Neural progenitor cell (in vitro differentiated cells): Measurements from ENCODE around the gene KCNH1. TPM values are rescaled to one million over a fixed set of nuclear protein-coding genes. Genes with fewer than 3 reads are reported as not detected.

Experiments used
- DNase-seq: peaks from one replicate; pipeline ENCODE4 v3.0.0-alpha.2; 2016; ENCODE audit warnings: low spot score
- H2AFZ ChIP-seq: fragments of 200-600 bp; sonication (generic); replicated peaks from 2 replicates; pipeline ENCODE4 v1.6.1; 2016; ENCODE audit warnings: antibody characterized with exemption
- H3F3A ChIP-seq: fragments of 200-600 bp; sonication (generic); 2 replicates; pipeline ENCODE4 v1.6.1; 2016; ENCODE audit warnings: antibody characterized with exemption, low read depth
- H3K27ac ChIP-seq: fragments of 200-600 bp; sonication (generic); 2 replicates; pipeline ENCODE4 v1.5.1; 2016; ENCODE audit warnings: mild to moderate bottlenecking
- H3K27me3 ChIP-seq: fragments of 200-600 bp; sonication (generic); 2 replicates; pipeline ENCODE4 v1.6.1; 2016; ENCODE audit warnings: mild to moderate bottlenecking, moderate library complexity
- H3K36me3 ChIP-seq: fragments of 200-600 bp; sonication (generic); 2 replicates; pipeline ENCODE4 v1.5.1; 2016
- H3K4me1 ChIP-seq: fragments of 200-600 bp; sonication (generic); 2 replicates; pipeline ENCODE4 v1.6.1; 2016; ENCODE audit warnings: mixed run types
- H3K4me2 ChIP-seq: fragments of 200-600 bp; sonication (generic); 2 replicates; pipeline ENCODE4 v1.6.1; 2016
- H3K4me3 ChIP-seq: fragments of 200-600 bp; sonication (generic); 2 replicates; pipeline ENCODE4 v1.5.1; 2016
- H3K79me2 ChIP-seq: fragments of 200-600 bp; sonication (generic); 2 replicates; pipeline ENCODE4 v1.6.1; 2016; ENCODE audit warnings: low read depth
- H3K9ac ChIP-seq: fragments of 200-600 bp; sonication (generic); 2 replicates; pipeline ENCODE4 v1.6.1; 2016
- H3K9me3 ChIP-seq: fragments of 200-600 bp; sonication (generic); 2 replicates; pipeline ENCODE4 v1.5.1; 2016; ENCODE audit warnings: low read depth
- H4K20me1 ChIP-seq: fragments of 200-600 bp; sonication (generic); 2 replicates; pipeline ENCODE4 v1.6.1; 2016; ENCODE audit warnings: low read depth
- H3K27ac Mint-ChIP-seq: 3 replicates; pipeline ENCODE4 v1.8.0; 2021; ENCODE audit warnings: mixed read lengths
- H3K27me3 Mint-ChIP-seq: 2 replicates; pipeline ENCODE4 v1.8.0; 2022; ENCODE audit warnings: low read depth, mild to moderate bottlenecking, inconsistent platforms, moderate library complexity, mixed read lengths; ENCODE audit not compliant: insufficient read depth
- H3K36me3 Mint-ChIP-seq: 3 replicates; pipeline ENCODE4 v1.8.0; 2021; ENCODE audit warnings: mixed read lengths
- H3K4me1 Mint-ChIP-seq: 3 replicates; pipeline ENCODE4 v1.8.0; 2021; ENCODE audit warnings: mixed read lengths
- H3K4me3 Mint-ChIP-seq: 3 replicates; pipeline ENCODE4 v1.8.0; 2021; ENCODE audit warnings: mild to moderate bottlenecking, moderate library complexity, mixed read lengths
- H3K9me3 Mint-ChIP-seq: 3 replicates; pipeline ENCODE4 v1.8.0; 2020; ENCODE audit warnings: mixed read lengths
- CTCF ChIP-seq: fragments of 200-600 bp; sonication (generic); IDR thresholded peaks from 2 replicates; pipeline ENCODE4 v1.5.1; 2017; ENCODE audit warnings: antibody characterized with exemption, mild to moderate bottlenecking
- EZH2 ChIP-seq: fragments of 200-600 bp; sonication (generic); IDR thresholded peaks from 2 replicates; pipeline ENCODE4 v1.6.1; 2017; ENCODE audit warnings: antibody characterized with exemption, mild to moderate bottlenecking, moderate library complexity
- EZH2phosphoT487 ChIP-seq: fragments of 200-600 bp; sonication (generic); IDR thresholded peaks from 2 replicates; pipeline ENCODE4 v1.6.1; 2017; ENCODE audit warnings: antibody characterized with exemption
- total RNA-seq: library from RNA; depleted of rRNA; stranded (reverse); fragments of >200 nt; gene quantifications from 2 replicates; pipeline ENCODE4 v1.2.3, GENCODE V29; 2015; ENCODE audit warnings: low replicate concordance

KCNH1 gene
- total RNA-seq, 1 donor from 2014 or later, result 1.6 TPM

GRCh38 chr1:210683403-210684047 lies 450.4 kb downstream of the KCNH1 start:
- H3K36me3 ChIP-seq, result no peaks in the 10 kb centered on the region
- no peaks in the 10 kb centered on the region for H3K4me1 ChIP-seq
- Mint-ChIP-seq H3K27ac (no peak overlapping the region), H3K9me3 (no peaks in the 10 kb centered on the region), H3K4me1 (peaks cover 2% of the 10 kb centered on the region), H3K4me3 (no peak overlapping the region), H3K36me3 (peaks cover 6% of the 10 kb centered on the region), H3K27me3 (peaks cover 2% of the 10 kb centered on the region)
- no peak for TF ChIP-seq CTCF
- DNase-seq, result no peak
- H3K27me3 ChIP-seq, result no peaks in the 10 kb centered on the region
- H4K20me1 ChIP-seq, result no peaks in the 10 kb centered on the region
- H2AFZ ChIP-seq, result no peak overlapping the region
- no peaks in the 10 kb centered on the region for H3F3A ChIP-seq
- no peak overlapping the region for H3K27ac ChIP-seq
- H3K79me2 ChIP-seq, result no peaks in the 10 kb centered on the region
- no peak overlapping the region for H3K9ac ChIP-seq
- no peaks in the 10 kb centered on the region for H3K9me3 ChIP-seq
- no peak overlapping the region for H3K4me2 ChIP-seq
- H3K4me3 ChIP-seq, result no peak overlapping the region

GRCh38 chr1:210681158-210681557 lies 452.8 kb downstream of the KCNH1 start:
- Histone ChIP-seq H3K9ac (no peak overlapping the region), H3K36me3 (no peaks in the 10 kb centered on the region), H3K4me3 (no peak overlapping the region), H3K4me1 (no peaks in the 10 kb centered on the region), H3K79me2 (no peaks in the 10 kb centered on the region), H2AFZ (no peak overlapping the region), H3K9me3 (no peaks in the 10 kb centered on the region), H3K27ac (no peak overlapping the region), H4K20me1 (no peaks in the 10 kb centered on the region), H3K27me3 (no peaks in the 10 kb centered on the region), H3K4me2 (no peak overlapping the region), H3F3A (no peaks in the 10 kb centered on the region)
- TF ChIP-seq EZH2phosphoT487 (no peak), EZH2 (no peak)
- H3K27ac Mint-ChIP-seq, result no peak overlapping the region
- H3K4me1 Mint-ChIP-seq, result peaks cover 2% of the 10 kb centered on the region
- no peak for DNase-seq
- H3K27me3 Mint-ChIP-seq, result peaks cover 2% of the 10 kb centered on the region
- H3K36me3 Mint-ChIP-seq, result peaks cover 6% of the 10 kb centered on the region
- H3K9me3 Mint-ChIP-seq, result no peaks in the 10 kb centered on the region
- H3K4me3 Mint-ChIP-seq, result no peak overlapping the region

- peaks cover 4% of the 10 kb centered on the region for H3K36me3 Mint-ChIP-seq
- no peaks in the 10 kb centered on the region for H3K9me3 Mint-ChIP-seq
- no peaks in the 10 kb centered on the region for H3K27me3 ChIP-seq
Measured at GRCh38 chr1:210678306-210678705, 455.6 kb downstream of the KCNH1 start.

More at GRCh38 chr1:210678306-210678705, 455.6 kb downstream of the KCNH1 start:
- Mint-ChIP-seq H3K4me3 (no peak overlapping the region), H3K4me1 (no peaks in the 10 kb centered on the region), H3K27ac (no peak overlapping the region), H3K27me3 (no peaks in the 10 kb centered on the region)
- Histone ChIP-seq H3K27ac (no peak overlapping the region), H3K4me3 (no peak overlapping the region), H3K79me2 (no peaks in the 10 kb centered on the region), H2AFZ (no peak overlapping the region), H4K20me1 (no peaks in the 10 kb centered on the region), H3K9me3 (no peaks in the 10 kb centered on the region), H3K4me2 (no peak overlapping the region), H3K4me1 (no peaks in the 10 kb centered on the region), H3K9ac (no peak overlapping the region), H3K36me3 (no peaks in the 10 kb centered on the region), H3F3A (no peaks in the 10 kb centered on the region)
- no peak for DNase-seq
- TF ChIP-seq EZH2 (no peak), CTCF (no peak), EZH2phosphoT487 (no peak)
